ENCODE data around the gene CTNNBIP1. TPM values are rescaled to one million over a fixed set of nuclear protein-coding genes. Genes with fewer than 3 reads are reported as not detected.
"Not testable (repeated sequence)": the region's sequence is repeated elsewhere in the genome, so short reads cannot be mapped to it uniquely, and the experiment has no call there.

Gene CTNNBIP1
- polyA plus RNA-seq, 1 donor from 2014 or later = 69.3 TPM

DNA sequence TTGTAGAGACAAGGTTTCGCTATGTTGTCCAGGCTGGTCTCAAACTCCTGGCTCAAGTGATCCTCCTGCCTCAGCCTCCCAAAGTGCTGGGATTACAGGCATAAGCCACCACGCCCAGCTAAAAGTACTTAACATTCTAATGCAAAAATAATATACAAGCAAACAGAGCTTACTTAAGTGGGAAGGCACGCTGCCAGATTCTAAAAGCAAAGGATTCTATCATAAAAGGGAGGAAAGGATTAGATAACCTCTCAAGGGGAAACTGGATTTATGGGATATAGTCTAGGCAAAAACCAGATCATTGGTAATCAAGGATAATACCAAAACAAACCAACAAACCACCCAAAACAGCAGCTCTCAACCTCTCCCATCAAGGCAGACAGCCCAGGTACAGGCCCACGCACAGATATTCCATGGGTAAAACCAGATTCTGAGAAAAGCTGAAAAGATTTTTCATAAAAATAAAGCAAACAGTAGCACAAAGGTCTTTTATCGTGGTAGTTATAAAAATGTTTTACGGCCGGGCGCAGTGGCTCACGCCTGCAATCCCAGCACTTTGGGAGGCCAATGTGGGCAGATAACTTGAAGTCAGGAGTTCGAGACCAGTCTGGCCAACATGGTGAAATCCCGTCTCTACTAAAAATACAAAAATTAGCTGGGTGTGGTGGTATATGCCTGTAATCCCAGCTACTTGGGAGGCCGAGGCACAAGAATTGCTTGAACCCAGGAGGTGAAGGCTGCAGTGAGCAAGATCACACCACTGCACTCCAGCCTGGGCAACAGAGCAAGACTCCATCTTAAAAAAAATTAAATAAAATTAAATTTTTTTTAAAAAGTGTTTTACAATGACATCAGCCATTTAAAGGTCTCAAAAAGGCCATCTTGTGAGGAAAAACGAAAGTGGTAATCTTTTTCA, 106.8 kb downstream of the CTNNBIP1 start:
- H3F3A ChIP-seq (ENCODE audit: insufficient read depth, low read length, poor library complexity, severe bottlenecking); H3K4me3 ChIP-seq (ENCODE audit: low read length); H3K9me2 ChIP-seq (ENCODE audit: insufficient read depth, low read length); H3K4me2 ChIP-seq (ENCODE audit: low read length); H3K27ac ChIP-seq (ENCODE audit: low read length); H3K9me3 ChIP-seq (ENCODE audit: low read length); H3K9ac ChIP-seq (ENCODE audit: low read length); H3K36me3 ChIP-seq (ENCODE audit: insufficient read depth, low read length); H4K20me1 ChIP-seq (ENCODE audit: insufficient read depth); H3K27me3 ChIP-seq (ENCODE audit: insufficient read depth, low read depth, low read length); H2AFZ ChIP-seq (ENCODE audit: low read depth, low read length): not testable (repeated sequence)
- peaks cover 28% of the 10 kb centered on the region for H3K79me2 ChIP-seq (replicated peaks; ENCODE audit: insufficient read depth, low read length)

DNA sequence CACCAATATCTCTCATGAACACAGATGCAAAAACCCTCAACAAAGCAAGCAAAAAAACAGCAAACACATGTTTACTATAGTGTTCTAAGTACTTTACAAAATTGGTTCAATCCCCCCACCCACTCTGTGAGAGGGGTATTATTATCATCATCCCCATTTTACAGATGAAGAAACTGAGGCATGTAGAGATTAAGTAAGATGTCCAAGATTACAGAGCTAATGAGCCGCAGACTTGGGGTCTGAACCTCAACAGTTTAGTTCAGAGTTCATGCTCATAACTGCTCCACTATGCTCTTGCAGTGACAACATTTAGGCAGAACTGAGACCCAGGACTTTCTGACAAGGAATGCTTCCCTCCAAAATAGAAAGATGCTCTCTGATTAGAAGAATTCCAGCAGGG, 108.2 kb downstream of the CTNNBIP1 start:
- H3K9ac ChIP-seq (ENCODE audit: low read length) = no peak overlapping the region
- H3K9me3 ChIP-seq (ENCODE audit: low read length) = no peaks in the 10 kb centered on the region
- peaks cover 29% of the 10 kb centered on the region for H3K79me2 ChIP-seq (replicated peaks; ENCODE audit: insufficient read depth, low read length)
- H3F3A ChIP-seq (ENCODE audit: insufficient read depth, low read length, poor library complexity, severe bottlenecking) = no peaks in the 10 kb centered on the region
- no peak overlapping the region for H3K4me2 ChIP-seq (ENCODE audit: low read length)
- H3K27me3 ChIP-seq (ENCODE audit: insufficient read depth, low read depth, low read length) = no peaks in the 10 kb centered on the region
- H4K20me1 ChIP-seq (ENCODE audit: insufficient read depth) = no peaks in the 10 kb centered on the region
- no peak overlapping the region for H2AFZ ChIP-seq (ENCODE audit: low read depth, low read length)
- H3K4me3 ChIP-seq (ENCODE audit: low read length) = no peak overlapping the region
- H3K27ac ChIP-seq (ENCODE audit: low read length) = no peak overlapping the region
- TF ChIP-seq SMC3 (conservative IDR thresholded peaks at IDR 0.05; ENCODE audit: poor library complexity) = no peak
- no peak for TF ChIP-seq RAD21 (conservative IDR thresholded peaks at IDR 0.05)
- TF ChIP-seq, protein P1, sequence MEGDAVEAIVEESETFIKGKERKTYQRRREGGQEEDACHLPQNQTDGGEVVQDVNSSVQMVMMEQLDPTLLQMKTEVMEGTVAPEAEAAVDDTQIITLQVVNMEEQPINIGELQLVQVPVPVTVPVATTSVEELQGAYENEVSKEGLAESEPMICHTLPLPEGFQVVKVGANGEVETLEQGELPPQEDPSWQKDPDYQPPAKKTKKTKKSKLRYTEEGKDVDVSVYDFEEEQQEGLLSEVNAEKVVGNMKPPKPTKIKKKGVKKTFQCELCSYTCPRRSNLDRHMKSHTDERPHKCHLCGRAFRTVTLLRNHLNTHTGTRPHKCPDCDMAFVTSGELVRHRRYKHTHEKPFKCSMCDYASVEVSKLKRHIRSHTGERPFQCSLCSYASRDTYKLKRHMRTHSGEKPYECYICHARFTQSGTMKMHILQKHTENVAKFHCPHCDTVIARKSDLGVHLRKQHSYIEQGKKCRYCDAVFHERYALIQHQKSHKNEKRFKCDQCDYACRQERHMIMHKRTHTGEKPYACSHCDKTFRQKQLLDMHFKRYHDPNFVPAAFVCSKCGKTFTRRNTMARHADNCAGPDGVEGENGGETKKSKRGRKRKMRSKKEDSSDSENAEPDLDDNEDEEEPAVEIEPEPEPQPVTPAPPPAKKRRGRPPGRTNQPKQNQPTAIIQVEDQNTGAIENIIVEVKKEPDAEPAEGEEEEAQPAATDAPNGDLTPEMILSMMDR (IDR thresholded peaks at IDR 0.05; ENCODE audit: poor library complexity, severe bottlenecking) = no peak
- TF ChIP-seq TAF1 (IDR thresholded peaks at IDR 0.05; ENCODE audit: low read depth) = no peak
- TF ChIP-seq POLR2AphosphoS5 (IDR thresholded peaks at IDR 0.05) = no peak
- TF ChIP-seq EZH2 (IDR thresholded peaks at IDR 0.05; ENCODE audit: borderline replicate concordance, insufficient read depth, low read length, poor library complexity, severe bottlenecking) = no peak
- TF ChIP-seq EP300 (conservative IDR thresholded peaks at IDR 0.05; ENCODE audit: poor library complexity, severe bottlenecking) = no peak
- TF ChIP-seq MXI1 (conservative IDR thresholded peaks at IDR 0.05; ENCODE audit: poor library complexity, severe bottlenecking) = no peak
- TF ChIP-seq, protein P2, sequence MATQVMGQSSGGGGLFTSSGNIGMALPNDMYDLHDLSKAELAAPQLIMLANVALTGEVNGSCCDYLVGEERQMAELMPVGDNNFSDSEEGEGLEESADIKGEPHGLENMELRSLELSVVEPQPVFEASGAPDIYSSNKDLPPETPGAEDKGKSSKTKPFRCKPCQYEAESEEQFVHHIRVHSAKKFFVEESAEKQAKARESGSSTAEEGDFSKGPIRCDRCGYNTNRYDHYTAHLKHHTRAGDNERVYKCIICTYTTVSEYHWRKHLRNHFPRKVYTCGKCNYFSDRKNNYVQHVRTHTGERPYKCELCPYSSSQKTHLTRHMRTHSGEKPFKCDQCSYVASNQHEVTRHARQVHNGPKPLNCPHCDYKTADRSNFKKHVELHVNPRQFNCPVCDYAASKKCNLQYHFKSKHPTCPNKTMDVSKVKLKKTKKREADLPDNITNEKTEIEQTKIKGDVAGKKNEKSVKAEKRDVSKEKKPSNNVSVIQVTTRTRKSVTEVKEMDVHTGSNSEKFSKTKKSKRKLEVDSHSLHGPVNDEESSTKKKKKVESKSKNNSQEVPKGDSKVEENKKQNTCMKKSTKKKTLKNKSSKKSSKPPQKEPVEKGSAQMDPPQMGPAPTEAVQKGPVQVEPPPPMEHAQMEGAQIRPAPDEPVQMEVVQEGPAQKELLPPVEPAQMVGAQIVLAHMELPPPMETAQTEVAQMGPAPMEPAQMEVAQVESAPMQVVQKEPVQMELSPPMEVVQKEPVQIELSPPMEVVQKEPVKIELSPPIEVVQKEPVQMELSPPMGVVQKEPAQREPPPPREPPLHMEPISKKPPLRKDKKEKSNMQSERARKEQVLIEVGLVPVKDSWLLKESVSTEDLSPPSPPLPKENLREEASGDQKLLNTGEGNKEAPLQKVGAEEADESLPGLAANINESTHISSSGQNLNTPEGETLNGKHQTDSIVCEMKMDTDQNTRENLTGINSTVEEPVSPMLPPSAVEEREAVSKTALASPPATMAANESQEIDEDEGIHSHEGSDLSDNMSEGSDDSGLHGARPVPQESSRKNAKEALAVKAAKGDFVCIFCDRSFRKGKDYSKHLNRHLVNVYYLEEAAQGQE (IDR thresholded peaks at IDR 0.05; ENCODE audit: borderline replicate concordance) = no peak
- no peaks in the 10 kb centered on the region for H3K36me3 ChIP-seq (ENCODE audit: insufficient read depth, low read length)
- no peaks in the 10 kb centered on the region for H3K9me2 ChIP-seq (ENCODE audit: insufficient read depth, low read length)

Other genes with a start within 250 kb of the CTNNBIP1 start
- 77.2 and 81.0 TPM in 2 replicates for gene CLSTN1, start 86.3 kb downstream of the CTNNBIP1 start, polyA plus RNA-seq
- gene LZIC, start 33.1 kb upstream of the CTNNBIP1 start, polyA plus RNA-seq = 51.9 and 57.2 TPM in 2 replicates
- 4.9 and 7.7 TPM in 2 replicates for gene NMNAT1, start 33.2 kb upstream of the CTNNBIP1 start, polyA plus RNA-seq
- gene RBP7, start 87.0 kb upstream of the CTNNBIP1 start, polyA plus RNA-seq = 0.56 TPM in 1 of 2 replicates, not detected in the other
- gene UBE4B, start 122.7 kb upstream of the CTNNBIP1 start, polyA plus RNA-seq = 28.9 and 30.8 TPM in 2 replicates